ENCODE measurements around the gene DPPA2. TPM values are rescaled to one million over a fixed set of nuclear protein-coding genes. Genes with fewer than 3 reads are reported as not detected.
"Not testable (repeated sequence)": the region's sequence is repeated elsewhere in the genome, so short reads cannot be mapped to it uniquely, and the experiment has no call there.

The DPPA2 gene
- total RNA-seq, result 0.35 TPM in 1 of 2 replicates, not detected in the other

GRCh38 chr3:109316162-109316730, at the start of gene DPPA2:
TSS of gene DPPA2 (minus strand) at chr3:109316517. CDS start at chr3:109314542, 1,975 bp downstream.
- no peak for DNase-seq (ENCODE audit: low read depth)

GRCh38 chr3:109364088-109364487, 47.8 kb upstream of the DPPA2 start:
- no peak for DNase-seq (ENCODE audit: low read depth)

GRCh38 chr3:109363634-109364033, 47.3 kb upstream of the DPPA2 start:
- DNase-seq (ENCODE audit: low read depth), result no peak

- DNase-seq (ENCODE audit: low read depth), result no peak
Observed at GRCh38 chr3:109362823-109363222, 46.5 kb upstream of the DPPA2 start.

- DNase-seq (ENCODE audit: low read depth), result not testable (repeated sequence)
Observed at GRCh38 chr3:109358809-109359208, 42.5 kb upstream of the DPPA2 start.

GRCh38 chr3:109356442-109357155, 40.3 kb upstream of the DPPA2 start:
- no peak for DNase-seq (ENCODE audit: low read depth)

GRCh38 chr3:109355625-109356441, 39.5 kb upstream of the DPPA2 start:
- peak; percentile 23 for DNase-seq (ENCODE audit: low read depth)

- DNase-seq (ENCODE audit: low read depth), result no peak
Observed at GRCh38 chr3:109353057-109353456, 36.7 kb upstream of the DPPA2 start.

GRCh38 chr3:109351231-109351630, 34.9 kb upstream of the DPPA2 start:
- DNase-seq (ENCODE audit: low read depth), result no peak

- DNase-seq (ENCODE audit: low read depth), result peak; percentile 22
Observed at GRCh38 chr3:109346770-109347295, 30.5 kb upstream of the DPPA2 start.

GRCh38 chr3:109346099-109346498, 29.8 kb upstream of the DPPA2 start:
- no peak for DNase-seq (ENCODE audit: low read depth)

- DNase-seq (ENCODE audit: low read depth), result peak; percentile 30
Observed at GRCh38 chr3:109339714-109340648, 23.7 kb upstream of the DPPA2 start.

GRCh38 chr3:109339197-109339596, 22.9 kb upstream of the DPPA2 start:
- peak; percentile 73 for DNase-seq (ENCODE audit: low read depth)

GRCh38 chr3:109338322-109338721, 22.0 kb upstream of the DPPA2 start:
- no peak for DNase-seq (ENCODE audit: low read depth)

- DNase-seq (ENCODE audit: low read depth), result no peak
Observed at GRCh38 chr3:109337393-109337792, 21.1 kb upstream of the DPPA2 start, which contains the start of gene DPPA4. TSS of gene DPPA4 (minus strand) at chr3:109337546. CDS start at chr3:109337517, 29 bp downstream.

- DNase-seq (ENCODE audit: low read depth), result no peak
Observed at GRCh38 chr3:109336291-109336861, 20.1 kb upstream of the DPPA2 start.

- DNase-seq (ENCODE audit: low read depth), result no peak
Observed at GRCh38 chr3:109334572-109334971, 18.3 kb upstream of the DPPA2 start.

- DNase-seq (ENCODE audit: low read depth), result no peak
Observed at GRCh38 chr3:109331692-109332091, 15.4 kb upstream of the DPPA2 start.

GRCh38 chr3:109330405-109330804, 14.1 kb upstream of the DPPA2 start:
- DNase-seq (ENCODE audit: low read depth), result no peak

GRCh38 chr3:109328202-109328601, 11.9 kb upstream of the DPPA2 start:
- DNase-seq (ENCODE audit: low read depth), result no peak

- DNase-seq (ENCODE audit: low read depth), result no peak
Observed at GRCh38 chr3:109325657-109326056, 9.3 kb upstream of the DPPA2 start.

All from renal cortical epithelial cell (primary cell).